Esophagus (tissue), 2 donors: ENCODE data around the gene CDY1B. TPM values are rescaled to one million over a fixed set of nuclear protein-coding genes. Genes with fewer than 3 reads are reported as not detected.
"Not testable (repeated sequence)": the region's sequence is repeated elsewhere in the genome, so short reads cannot be mapped to it uniquely, and the experiment has no call there.

ENCODE experiments used
- H3K27ac ChIP-seq, 2 donors: one replicate each; pipeline ENCODE4 v1.5.1; 2013; ENCODE audit warnings: low read depth in 2 of 2, mild to moderate bottlenecking in 2 of 2, inconsistent platforms in 1 of 2, low read length in 1 of 2, moderate library complexity in 1 of 2
- H3K27me3 ChIP-seq, 2 donors: one replicate each; pipeline ENCODE4 v1.6.1; 2013; ENCODE audit warnings: low read length in 2 of 2, control low read depth in 1 of 2, mild to moderate bottlenecking in 1 of 2; ENCODE audit not compliant: insufficient read depth in 2 of 2, control insufficient read depth in 1 of 2
- H3K36me3 ChIP-seq, 2 donors: one replicate each; pipeline ENCODE4 v1.6.1; 2013; ENCODE audit warnings: low read length in 1 of 2; ENCODE audit not compliant: control insufficient read depth in 2 of 2, insufficient read depth in 2 of 2
- H3K4me1 ChIP-seq, 2 donors: one replicate each; pipeline ENCODE4 v1.6.1; 2013; ENCODE audit warnings: low read length in 1 of 2; ENCODE audit not compliant: control insufficient read depth in 2 of 2, insufficient read depth in 2 of 2
- H3K4me3 ChIP-seq, 2 donors: one replicate each; pipeline ENCODE4 v1.5.1; 2013; ENCODE audit warnings: low read length in 2 of 2, mild to moderate bottlenecking in 2 of 2, low read depth in 1 of 2, moderate library complexity in 1 of 2
- H3K9me3 ChIP-seq, 2 donors: one replicate each; pipeline ENCODE4 v1.6.1; 2013; ENCODE audit warnings: mild to moderate bottlenecking in 2 of 2, low read depth in 1 of 2, low read length in 1 of 2, moderate library complexity in 1 of 2; ENCODE audit not compliant: control insufficient read depth in 2 of 2, insufficient read depth in 1 of 2
- WGBS, 2 donors: extraction: QIAGEN DNeasy Blood & Tissue Kit; methylation state at CpG; one replicate each; pipeline ENCODE4 v1.1.7; 2013; 5-methylcytosine and 5-hydroxymethylcytosine counted together
- polyA plus RNA-seq, 2 donors: library from polyadenylated mRNA; stranded (reverse); fragments of 200-250 nt; gene quantifications; one replicate each; pipeline ENCODE4 v1.2.3, GENCODE V29; 2013
- donor health status: healthy with polysubstance abuse.
- donor health status: Bipolar disorder and iron deficiency.

Gene CDY1B, protein sequence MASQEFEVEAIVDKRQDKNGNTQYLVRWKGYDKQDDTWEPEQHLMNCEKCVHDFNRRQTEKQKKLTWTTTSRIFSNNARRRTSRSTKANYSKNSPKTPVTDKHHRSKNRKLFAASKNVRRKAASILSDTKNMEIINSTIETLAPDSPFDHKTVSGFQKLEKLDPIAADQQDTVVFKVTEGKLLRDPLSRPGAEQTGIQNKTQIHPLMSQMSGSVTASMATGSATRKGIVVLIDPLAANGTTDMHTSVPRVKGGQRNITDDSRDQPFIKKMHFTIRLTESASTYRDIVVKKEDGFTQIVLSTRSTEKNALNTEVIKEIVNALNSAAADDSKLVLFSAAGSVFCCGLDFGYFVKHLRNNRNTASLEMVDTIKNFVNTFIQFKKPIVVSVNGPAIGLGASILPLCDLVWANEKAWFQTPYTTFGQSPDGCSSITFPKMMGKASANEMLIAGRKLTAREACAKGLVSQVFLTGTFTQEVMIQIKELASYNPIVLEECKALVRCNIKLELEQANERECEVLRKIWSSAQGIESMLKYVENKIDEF
- polyA plus RNA-seq, result not detected

DNA sequence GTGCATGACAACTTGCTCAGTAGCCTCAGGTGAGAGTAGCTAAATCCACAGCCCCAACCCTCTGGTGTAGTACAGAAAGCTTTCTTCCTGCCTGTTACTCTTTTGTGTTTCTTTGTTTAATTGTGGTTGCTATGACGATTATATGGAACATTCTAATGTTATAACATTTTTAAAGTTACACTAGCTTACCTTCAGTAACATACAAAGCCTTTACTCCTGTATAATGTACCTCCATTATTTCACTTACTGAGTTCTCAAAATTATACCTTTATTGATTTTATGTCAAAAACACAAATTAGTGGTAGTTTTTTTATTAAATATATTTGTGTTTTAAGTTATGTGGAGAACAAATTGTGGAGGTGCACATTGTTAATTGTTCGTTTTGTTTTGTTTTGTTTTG, at the start of gene CDY1B:
Gene CDY1B, minus strand, starts transcription at position 101 of the 400 bp plus-strand sequence. CDS start 331 bp downstream, outside the sequence.
- H3K27me3 ChIP-seq, H3K9me3 ChIP-seq, H3K4me3 ChIP-seq, H3K36me3 ChIP-seq, H3K27ac ChIP-seq, H3K4me1 ChIP-seq: not testable (repeated sequence)
- WGBS, 2 donors, result no CpG with 5 or more reads among the region's 2 CpGs

DNA sequence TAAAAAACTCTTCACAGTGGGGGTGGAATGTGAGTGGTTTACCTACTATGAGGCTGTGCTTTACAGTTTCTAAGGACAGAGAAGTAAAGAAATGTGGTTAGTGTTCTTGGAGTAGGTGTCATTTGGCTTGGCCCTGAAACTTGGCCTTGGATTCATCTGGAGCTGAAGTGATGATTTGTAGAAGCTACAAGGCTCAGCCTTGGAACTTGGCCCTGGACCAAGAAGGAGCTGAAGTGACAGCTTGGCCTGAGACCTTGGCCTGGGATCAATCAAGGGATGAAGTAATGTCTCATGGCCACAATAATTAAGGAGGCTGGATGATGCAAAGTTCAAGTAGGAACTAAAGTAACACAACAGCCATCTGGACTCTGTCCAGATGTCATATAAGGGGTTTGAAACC, 1.7 kb upstream of the CDY1B start:
- not testable (repeated sequence) for H3K27me3 ChIP-seq, H3K9me3 ChIP-seq, H3K4me1 ChIP-seq, H3K27ac ChIP-seq, H3K36me3 ChIP-seq, H3K4me3 ChIP-seq

GRCh38 chrY:24043209-24043608, 4.6 kb downstream of the CDY1B start:
- H3K4me1 ChIP-seq, H3K4me3 ChIP-seq, H3K27ac ChIP-seq, H3K36me3 ChIP-seq, H3K9me3 ChIP-seq, H3K27me3 ChIP-seq: not testable (repeated sequence)
- WGBS, 2 donors, result no CpG with 5 or more reads among the region's 3 CpGs

GRCh38 chrY:24039008-24039718, 8.7 kb downstream of the CDY1B start:
- H3K9me3 ChIP-seq, H3K4me1 ChIP-seq, H3K36me3 ChIP-seq, H3K27ac ChIP-seq, H3K4me3 ChIP-seq, H3K27me3 ChIP-seq: not testable (repeated sequence)
- no CpG with 5 or more reads among the region's 4 CpGs for WGBS, 2 donors

DNA sequence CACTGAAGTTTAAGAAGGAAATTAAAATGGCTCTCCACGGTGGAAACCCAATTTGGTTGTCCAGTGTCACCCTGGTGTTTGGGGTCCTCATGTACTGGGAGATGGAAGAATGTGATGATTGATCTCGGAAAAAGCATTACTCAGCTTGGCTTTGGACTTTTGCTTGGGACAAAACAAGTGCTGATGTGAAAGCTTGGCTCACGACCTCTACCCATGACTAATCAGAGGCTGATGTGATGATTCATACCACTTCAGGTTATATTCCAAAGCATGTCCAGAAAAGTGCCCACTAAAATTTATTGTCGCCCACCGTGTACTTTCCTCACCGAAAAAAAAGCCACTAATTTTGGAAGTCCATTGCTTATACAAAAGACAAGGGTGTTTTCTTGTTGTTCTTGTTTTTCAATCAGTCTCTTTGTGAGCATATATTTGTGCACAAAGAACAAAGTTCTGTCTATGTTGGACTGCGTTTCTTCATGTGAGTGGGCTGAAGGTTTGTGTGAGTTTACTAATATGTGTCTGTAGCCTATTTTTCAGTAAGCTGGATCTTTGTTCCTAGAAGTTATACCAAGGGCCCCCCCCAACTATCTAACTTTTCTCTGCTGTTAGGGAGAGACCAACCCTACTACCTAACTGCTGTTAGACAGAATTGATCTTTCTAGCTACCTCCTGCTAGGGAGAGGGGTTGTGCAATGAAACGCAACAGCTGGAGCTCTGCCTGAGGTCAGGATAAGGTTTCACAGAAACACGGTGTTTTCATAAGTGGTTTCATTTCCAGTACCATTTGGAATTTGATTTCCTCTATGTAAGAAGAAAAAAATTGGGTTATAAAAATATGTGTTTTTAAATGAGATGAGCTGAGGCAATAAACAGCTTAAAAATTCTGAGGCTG, 21.4 kb downstream of the CDY1B start:
- not testable (repeated sequence) for H3K4me3 ChIP-seq, H3K36me3 ChIP-seq, H3K4me1 ChIP-seq, H3K27ac ChIP-seq, H3K27me3 ChIP-seq, H3K9me3 ChIP-seq
- WGBS, 2 donors, result no CpG with 5 or more reads among the region's 9 CpGs
